Measurements from ENCODE around the gene COMMD8.

The COMMD8 gene

GRCh38 chr4:47471064-47471463, 7.6 kb upstream of the COMMD8 start:
- DNase-seq, result no peak

GRCh38 chr4:47469951-47470350, 6.4 kb upstream of the COMMD8 start:
- DNase-seq, result no peak

- DNase-seq, result no peak
Measured at GRCh38 chr4:47468706-47469365, 5.3 kb upstream of the COMMD8 start.

GRCh38 chr4:47466056-47466785, 2.7 kb upstream of the COMMD8 start:
- no peak for DNase-seq

- no peak for DNase-seq
Measured at GRCh38 chr4:47465004-47465403, 1.5 kb upstream of the COMMD8 start.

- no peak for DNase-seq
Measured at GRCh38 chr4:47462799-47463234, 685 bp downstream of the COMMD8 start.

GRCh38 chr4:47451657-47452056, 11.8 kb downstream of the COMMD8 start:
- no peak for DNase-seq

- DNase-seq, result no peak
Measured at GRCh38 chr4:47444031-47444430, 19.5 kb downstream of the COMMD8 start.

- no peak for DNase-seq
Measured at GRCh38 chr4:47442980-47443379, 20.5 kb downstream of the COMMD8 start.

GRCh38 chr4:47434931-47435330, 28.6 kb downstream of the COMMD8 start:
- DNase-seq, result no peak

GRCh38 chr4:47432749-47433148, 30.8 kb downstream of the COMMD8 start:
- no peak for DNase-seq

- DNase-seq, result no peak
Measured at GRCh38 chr4:47427935-47428334, 35.6 kb downstream of the COMMD8 start.

- no peak for DNase-seq
Measured at GRCh38 chr4:47425628-47426027, 37.9 kb downstream of the COMMD8 start.

- no peak for DNase-seq
Measured at GRCh38 chr4:47419296-47419695, 44.2 kb downstream of the COMMD8 start.

GRCh38 chr4:47418147-47418546, 45.4 kb downstream of the COMMD8 start:
- no peak for DNase-seq

- no peak for DNase-seq
Measured at GRCh38 chr4:47415719-47416118, 47.8 kb downstream of the COMMD8 start.

GRCh38 chr4:47413521-47413920, 50.0 kb downstream of the COMMD8 start:
- no peak for DNase-seq

- no peak for DNase-seq
Measured at GRCh38 chr4:47410271-47410670, 53.2 kb downstream of the COMMD8 start.

GRCh38 chr4:47406408-47406807, 57.1 kb downstream of the COMMD8 start:
- DNase-seq, result no peak

All from CD4-positive, alpha-beta T cell treated with Interleukin-21 for 1 hour (primary cell).